HG02763 (cell line): ENCODE measurements around the gene GPR27.

ENCODE experiments used
- ATAC-seq: cut with Tn5 transposase; IDR thresholded peaks from one replicate; pipeline ENCODE4 v1.9.1; 2021; ENCODE audit warnings: mild to moderate bottlenecking, moderate library complexity; ENCODE audit not compliant: unreplicated experiment

The GPR27 gene, protein sequence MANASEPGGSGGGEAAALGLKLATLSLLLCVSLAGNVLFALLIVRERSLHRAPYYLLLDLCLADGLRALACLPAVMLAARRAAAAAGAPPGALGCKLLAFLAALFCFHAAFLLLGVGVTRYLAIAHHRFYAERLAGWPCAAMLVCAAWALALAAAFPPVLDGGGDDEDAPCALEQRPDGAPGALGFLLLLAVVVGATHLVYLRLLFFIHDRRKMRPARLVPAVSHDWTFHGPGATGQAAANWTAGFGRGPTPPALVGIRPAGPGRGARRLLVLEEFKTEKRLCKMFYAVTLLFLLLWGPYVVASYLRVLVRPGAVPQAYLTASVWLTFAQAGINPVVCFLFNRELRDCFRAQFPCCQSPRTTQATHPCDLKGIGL

DNA sequence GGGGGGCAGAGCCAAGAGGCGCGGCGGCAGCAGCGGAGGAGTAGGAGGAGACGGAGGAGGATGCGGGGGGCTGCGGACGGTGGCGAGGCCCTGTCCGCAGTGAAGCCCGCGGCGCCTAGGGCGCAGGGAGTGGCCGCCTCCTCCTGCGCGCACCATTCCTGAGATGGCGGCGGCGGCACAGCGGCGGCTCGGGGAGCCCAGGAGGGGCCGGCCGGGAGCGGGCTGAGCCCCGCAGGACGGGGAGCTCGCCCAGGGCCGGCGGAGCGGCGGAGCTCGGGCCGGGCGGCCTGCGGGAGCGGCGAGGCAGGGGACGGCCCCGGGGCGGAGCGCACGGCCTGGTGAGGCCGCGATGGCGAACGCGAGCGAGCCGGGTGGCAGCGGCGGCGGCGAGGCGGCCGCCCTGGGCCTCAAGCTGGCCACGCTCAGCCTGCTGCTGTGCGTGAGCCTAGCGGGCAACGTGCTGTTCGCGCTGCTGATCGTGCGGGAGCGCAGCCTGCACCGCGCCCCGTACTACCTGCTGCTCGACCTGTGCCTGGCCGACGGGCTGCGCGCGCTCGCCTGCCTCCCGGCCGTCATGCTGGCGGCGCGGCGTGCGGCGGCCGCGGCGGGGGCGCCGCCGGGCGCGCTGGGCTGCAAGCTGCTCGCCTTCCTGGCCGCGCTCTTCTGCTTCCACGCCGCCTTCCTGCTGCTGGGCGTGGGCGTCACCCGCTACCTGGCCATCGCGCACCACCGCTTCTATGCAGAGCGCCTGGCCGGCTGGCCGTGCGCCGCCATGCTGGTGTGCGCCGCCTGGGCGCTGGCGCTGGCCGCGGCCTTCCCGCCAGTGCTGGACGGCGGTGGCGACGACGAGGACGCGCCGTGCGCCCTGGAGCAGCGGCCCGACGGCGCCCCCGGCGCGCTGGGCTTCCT lies at the start of gene GPR27:
Gene GPR27 (plus strand): TSS at position 155 of the 909 bp plus-strand sequence. CDS start 195 bp downstream, at position 350.
- no peak for ATAC-seq

DNA sequence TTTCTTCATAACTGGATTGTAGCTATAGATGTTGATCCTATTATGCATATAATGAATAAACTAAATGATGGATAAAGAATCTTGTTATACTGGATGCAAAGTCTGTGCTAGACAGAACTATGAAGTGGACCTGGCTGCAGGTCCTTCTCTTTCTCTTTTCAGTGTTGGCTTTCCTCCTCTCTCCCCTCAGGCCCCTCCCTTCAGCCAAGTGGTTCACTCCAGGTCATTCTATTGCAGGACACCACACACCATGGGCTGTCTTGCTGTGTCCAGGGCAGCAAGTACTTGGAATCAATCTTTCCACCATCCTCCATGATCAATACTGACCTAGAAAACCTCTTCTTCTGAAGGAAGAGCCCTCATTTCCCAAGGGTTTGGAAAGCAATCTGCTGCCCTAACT lies 48.7 kb upstream of the GPR27 start:
- ATAC-seq, result no peak

DNA sequence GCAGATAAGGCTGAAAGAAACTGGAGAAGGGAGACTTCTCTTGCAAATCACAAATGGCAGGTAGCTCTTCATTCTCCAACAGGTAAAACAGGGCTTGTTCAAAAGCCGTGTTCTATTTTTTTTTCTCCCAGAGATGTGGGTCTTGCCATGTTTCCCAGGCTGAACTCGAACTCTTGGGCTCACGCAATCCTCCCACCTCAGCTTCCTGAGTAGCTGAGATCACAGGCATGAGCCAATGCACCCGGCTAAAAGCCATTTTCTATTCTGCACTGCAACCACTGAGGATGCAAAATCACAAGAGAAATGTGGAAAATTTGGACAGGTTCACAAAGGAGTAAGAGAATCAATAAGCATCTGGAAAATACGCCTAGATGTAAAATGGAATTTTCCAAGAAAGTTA lies 48.0 kb upstream of the GPR27 start:
- ATAC-seq, result no peak

DNA sequence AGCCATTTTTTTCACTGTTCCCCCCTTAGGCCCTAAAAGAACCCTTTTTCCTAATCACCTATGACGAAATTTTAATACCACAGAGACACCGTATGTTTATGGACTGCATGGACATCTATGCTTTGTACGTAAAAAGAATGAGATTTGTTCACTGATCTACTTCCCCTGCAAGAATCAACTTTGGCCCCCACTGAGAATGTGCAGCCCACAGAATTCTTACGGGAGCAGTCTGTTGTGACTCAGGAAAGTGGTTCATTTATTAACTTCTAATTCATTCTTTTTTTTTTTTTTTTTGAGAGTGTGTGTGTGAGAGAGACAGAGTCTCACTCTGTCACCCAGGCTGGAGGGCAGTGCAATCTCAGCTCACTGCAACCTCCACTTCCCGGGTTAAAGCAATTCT lies 46.1 kb upstream of the GPR27 start:
- ATAC-seq, result no peak

GRCh38 chr3:71708476-71709105 lies 45.1 kb upstream of the GPR27 start:
- no peak for ATAC-seq

GRCh38 chr3:71709908-71710511 lies 43.6 kb upstream of the GPR27 start:
- no peak for ATAC-seq

DNA sequence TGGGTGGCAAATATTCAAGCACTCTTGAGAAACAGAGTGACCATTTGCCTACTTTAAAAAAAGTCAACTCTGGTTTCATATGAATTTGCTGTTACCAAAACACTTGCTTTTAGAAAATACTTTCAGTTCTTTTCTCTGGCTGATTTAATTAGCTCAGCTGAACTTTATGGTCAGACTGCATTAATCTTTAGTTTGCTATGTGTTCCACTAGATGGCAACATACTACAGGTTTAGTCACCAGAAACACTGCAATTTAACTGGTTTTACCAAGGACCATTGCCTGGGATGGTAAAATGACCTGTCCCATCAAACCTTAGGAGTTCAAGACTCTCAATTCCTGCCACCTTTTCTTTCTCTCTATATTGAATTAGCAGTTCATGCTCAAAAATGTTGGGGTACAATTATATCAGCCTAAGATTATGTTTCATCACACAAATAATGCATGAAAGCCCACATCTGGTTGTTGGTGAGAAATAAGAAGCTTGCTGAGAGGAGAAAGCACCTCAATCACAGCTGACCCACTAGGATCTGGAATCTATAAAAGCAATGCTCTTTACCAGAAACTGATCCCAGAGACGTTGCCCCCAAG lies 42.7 kb upstream of the GPR27 start:
- ATAC-seq, result peak; percentile 68

DNA sequence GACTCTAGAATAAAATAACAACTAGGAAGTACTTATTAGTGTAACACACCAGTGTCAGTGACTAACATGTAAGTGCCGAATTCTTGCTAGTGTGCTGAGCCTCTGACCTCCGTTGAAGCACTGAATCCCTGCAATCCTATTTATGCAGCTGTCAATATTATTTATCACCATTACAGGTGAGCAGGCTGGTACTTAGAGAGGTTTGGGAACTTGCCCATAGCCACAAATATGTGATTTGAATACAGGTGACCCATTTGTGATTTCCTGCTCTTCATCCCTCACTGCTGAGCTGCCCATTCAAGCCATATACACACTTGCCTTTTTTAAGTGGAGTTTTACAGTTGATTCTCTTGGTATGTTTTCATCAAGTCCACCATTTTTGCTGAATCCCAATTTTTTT lies 40.6 kb upstream of the GPR27 start:
- ATAC-seq, result no peak

GRCh38 chr3:71714595-71714994 lies 39.1 kb upstream of the GPR27 start:
- no peak for ATAC-seq

- ATAC-seq, result no peak
These were observed 35.6 kb upstream of the GPR27 start for GRCh38 chr3:71718072-71718471.

DNA sequence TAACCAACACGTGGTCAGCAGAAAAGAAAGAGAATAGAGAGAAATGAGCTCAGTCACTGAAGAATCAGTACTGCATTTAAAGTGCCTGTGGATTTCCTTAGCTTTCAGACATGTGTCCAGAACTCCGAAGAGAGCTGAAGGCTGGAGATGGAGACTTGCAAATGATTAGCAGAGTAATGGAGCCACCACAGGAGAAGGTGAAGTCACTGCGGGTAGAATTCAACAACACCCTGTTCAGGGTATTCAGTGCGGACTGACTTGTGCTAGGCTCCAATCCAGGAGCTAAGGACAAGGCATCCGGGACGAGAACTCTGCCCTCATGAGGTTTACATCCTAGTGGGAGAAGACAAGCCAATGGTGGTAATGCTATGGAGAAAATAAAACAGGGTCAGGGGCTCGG lies 32.7 kb upstream of the GPR27 start:
- no peak for ATAC-seq

- ATAC-seq, result no peak
These were observed 32.0 kb upstream of the GPR27 start for GRCh38 chr3:71721651-71722157.

DNA sequence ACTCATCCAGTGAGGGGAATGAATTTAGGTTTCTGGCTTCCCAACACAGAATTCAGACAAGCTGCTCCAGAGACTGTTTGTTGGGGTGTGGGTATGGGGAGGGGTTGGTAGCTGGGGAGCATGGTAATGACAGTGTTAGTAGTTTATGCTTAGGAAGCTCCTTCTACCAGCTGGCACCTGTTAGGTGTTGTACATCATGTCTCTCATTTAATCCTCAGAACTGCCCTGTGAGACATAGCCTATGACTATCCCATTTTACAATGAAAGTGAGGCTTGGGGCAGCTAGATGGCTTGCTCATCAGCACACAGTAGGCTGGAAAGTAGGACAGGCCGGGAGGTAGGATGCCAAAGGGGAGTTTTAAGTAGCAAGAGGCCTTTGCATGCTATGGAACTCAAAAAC lies 31.0 kb upstream of the GPR27 start:
- no peak for ATAC-seq

DNA sequence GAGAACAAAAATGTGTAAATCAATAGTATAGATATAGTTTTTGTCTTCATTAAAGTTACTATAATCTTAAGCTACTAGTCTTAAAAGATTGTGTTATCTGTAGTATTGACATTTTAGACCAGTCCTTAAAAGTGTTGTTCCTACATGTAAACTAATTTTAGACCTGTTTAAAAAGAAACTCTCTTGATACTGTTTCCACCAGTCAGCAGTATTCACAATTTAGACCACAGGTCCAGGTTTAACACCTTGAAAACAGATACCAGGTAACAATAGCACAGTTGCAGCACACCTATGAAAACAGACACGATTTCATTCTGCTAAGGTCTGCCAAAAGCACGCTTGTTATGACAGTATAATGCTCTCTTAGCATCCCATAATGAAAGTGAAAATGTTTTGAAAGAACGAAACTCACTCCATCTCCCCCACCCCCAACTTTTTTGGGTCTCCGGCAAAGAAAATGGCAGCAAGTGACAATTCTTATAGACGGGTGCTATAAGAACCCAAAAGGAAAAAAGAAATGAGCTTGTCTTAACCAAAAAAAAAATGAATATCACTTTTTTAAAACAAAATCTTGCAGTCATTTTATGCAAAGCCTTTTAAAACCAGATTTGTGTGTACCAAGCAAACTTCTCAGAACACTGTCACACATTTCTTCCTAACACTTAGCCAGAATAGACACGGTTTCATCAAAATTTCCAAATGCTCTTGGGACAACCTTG lies 30.0 kb upstream of the GPR27 start:
- ATAC-seq, result no peak

GRCh38 chr3:71724171-71724453 lies 29.5 kb upstream of the GPR27 start:
- ATAC-seq, result no peak

- ATAC-seq, result peak; percentile 44
These were observed 28.9 kb upstream of the GPR27 start for GRCh38 chr3:71724584-71725270.

DNA sequence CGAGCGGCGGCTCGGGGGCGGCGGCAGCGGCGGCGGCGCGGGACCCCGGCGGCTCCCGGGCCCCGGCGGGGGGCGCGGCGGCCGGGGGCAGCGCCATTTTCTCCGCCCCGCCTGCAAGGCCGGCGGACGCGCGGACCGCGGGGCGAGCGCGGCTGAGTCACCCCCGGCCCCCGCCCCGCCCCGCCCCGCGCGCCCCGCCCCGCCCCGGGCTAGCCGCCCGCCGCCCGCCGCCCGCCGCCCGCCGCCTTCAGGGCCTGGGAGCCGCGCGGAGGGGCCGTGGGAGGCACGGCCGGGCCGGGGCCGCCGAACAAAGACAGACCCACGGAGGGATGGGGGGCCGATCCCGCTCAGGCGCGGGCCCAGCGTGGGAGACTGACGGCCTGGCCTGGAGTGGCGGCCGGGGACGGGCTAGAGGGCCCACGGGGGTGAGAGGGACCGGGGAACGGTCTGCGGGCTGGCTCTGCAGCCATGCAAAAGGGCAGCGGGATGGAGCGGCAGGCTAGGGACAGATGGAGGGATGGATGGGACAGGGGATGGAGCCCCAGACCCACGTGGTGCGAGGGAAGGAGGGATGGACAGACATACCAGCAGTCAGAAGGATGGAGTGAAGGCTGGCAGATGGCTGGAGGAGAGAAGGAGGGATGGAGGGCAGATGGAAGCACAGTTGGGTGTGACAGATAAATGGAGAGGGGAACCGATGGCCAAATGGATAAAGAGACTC lies 28.2 kb upstream of the GPR27 start, which contains the start of gene EIF4E3:
Gene EIF4E3 (minus strand): TSS at position 132 of the 721 bp plus-strand sequence. CDS start 35 bp downstream, at position 97.
- peak; percentile 55 for ATAC-seq

DNA sequence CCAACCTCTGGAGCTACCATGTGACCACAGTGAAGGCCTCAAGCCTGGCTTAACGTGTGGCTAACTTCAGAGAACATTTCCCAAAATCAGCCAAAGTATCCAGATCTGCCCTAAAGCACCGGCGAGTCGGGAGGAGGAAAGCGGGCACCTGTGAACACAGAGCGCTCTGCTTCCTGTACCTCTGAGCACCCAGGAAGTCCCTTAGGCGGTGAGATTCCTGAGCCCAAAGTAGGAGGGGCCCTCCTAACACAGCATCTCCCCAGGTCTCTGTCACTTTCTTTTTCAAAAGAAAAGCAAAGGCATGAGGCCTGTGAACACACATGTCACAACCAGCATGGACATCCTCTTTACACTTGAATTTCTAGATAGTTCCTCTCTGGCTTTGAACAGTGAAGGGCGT lies 27.5 kb upstream of the GPR27 start:
- ATAC-seq, result no peak
